Stimulated activated CD4-positive, alpha-beta T cell treated with anti-CD3 and anti-CD28 coated beads, Interleukin-2, amount 100 ng/mL, for 48 hours (primary cell): ENCODE measurements around the gene TBCA.

Source experiments
- DNase-seq, 2 donors: peaks; one replicate each; pipeline ENCODE4 v3.0.0-alpha.2; 2020

TBCA gene, protein sequence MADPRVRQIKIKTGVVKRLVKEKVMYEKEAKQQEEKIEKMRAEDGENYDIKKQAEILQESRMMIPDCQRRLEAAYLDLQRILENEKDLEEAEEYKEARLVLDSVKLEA

DNA sequence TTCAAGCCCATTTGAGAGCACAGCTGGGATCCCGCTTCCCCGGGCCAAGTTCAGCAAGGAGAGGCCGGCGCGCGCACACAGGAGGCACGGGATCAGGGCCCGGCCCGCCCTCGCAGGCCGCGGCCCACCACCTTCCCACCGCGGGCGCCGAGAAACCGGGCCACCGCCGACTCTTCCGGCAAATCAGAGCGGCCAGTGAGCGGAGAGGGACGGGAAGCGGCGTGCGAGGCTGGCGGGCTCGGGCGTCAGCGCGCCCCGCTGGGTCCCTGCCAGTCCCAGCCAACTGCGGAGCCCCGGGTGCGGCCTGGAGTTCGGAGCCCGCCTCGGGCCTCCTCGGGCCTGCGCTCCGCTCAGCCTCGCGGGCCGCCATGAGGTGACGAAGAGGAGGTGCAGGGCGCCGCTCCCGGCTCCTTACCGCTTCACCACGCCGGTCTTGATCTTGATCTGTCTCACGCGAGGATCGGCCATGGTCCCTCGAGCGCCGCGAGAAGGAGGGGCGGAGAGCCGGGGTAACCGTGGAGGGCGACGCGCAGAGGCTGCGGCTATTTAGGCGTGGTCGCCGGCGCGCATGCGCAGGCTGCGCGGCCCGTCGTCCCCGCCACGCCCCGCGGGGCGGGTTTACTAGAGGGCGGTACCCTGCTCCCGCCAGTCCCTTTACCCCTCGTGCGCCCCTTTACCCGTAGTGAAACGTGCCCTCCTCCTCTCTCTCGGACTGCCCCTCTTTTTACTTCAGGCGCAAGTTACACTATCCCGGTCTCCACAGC is at the start of gene TBCA:
TSS of gene TBCA (minus strand) at position 550 of the 764 bp plus-strand sequence. CDS start at position 468, 82 bp downstream.
- DNase-seq, result peak; percentile 83 to 89

DNA sequence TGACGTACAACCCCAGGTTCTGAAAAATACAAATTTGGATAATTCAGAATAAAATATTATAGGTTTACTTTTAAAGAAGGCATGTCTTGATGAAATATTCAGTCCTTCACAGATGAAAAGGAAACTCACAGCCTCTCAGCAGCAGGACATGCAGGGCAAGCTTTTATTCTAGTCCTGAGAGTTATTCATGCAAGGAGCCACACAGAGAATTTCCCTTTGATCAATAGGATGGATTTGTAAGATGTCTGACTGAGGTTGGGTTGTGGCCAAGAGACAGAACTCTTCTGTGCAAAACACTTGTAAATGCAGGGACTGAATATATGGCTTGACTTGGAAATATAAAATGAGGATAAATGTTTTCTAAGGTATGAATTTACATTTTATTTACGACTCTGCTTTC is 48.8 kb upstream of the TBCA start:
- no peak for DNase-seq

DNA sequence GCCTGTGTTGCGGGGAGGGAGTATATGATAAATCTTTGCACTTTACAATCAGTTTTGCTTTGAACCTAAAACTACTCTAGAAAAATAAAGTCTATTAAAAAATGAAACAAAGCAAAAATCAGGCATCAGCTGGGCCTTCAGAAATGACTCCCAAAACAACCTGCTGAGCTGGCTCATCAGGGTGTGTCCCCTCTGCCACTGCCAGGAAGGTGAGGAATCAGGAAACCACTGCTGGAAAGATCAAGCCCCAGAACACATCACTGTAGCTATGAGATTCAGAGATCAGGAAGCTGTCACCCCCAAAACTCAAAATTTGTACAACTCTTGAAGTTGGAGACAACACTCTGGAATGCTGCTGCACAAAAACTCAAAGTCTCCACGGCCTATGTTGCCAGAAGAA is 40.5 kb upstream of the TBCA start:
- no peak for DNase-seq

DNA sequence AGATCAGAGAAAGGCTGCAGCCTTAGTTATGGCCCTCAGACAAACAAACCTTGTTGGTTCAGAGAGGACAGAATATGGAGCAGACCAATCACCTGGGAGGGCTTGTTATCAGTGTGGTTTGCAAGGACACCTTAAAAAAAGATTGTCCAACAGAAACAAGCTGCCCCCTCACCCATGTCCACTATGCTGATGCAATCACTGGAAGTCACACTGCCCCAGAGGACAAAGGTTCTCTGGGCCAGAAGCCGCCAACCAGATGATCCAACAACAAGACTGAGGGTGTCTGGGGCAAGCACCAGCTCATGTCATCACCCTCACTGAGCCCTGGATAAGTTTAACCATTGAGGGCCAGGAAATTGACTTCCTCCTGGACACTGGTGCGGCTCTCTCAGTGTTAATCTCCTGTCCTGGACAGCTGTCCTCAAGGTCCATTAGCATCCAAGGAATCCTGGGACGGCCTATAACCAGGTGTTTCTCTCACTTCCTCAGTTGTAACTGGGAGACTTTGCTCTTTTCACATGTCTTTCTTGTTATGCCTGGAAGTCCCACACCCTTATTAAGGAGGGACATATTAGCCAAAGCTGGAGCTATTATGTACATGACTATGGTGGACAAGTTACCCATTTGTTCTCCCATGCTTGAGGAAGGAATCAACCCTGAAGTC is 36.9 kb upstream of the TBCA start:
- DNase-seq, result no peak

DNA sequence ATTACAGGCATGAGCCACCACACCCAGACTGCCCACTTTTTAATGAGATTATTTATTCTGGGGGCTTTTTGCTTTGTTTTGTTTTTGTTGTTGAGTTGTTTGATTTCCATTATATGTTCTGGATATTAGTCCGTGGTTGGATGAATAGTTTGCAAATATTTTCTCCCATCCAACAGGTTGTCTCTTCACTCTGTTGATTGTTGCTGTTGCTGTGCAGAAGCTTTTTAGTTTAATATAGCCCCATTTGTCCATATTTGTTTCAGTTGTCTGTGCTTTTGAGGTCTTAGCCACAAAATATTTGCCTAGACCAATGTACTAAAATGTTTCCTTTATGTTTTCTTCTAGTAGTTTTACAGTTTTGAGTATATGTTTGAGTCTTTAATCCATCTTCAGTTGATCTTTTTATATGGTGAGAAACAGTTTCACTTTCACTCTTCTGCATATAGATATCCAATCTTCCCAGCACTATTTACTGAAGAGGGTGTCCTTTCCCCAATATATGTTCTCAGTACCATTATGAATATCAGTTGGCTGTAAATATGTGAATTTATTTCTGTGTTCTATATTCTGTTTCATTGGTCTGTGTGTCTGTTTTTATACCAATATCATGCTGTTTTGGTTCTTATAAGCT is 30.2 kb upstream of the TBCA start:
- DNase-seq, result no peak

DNA sequence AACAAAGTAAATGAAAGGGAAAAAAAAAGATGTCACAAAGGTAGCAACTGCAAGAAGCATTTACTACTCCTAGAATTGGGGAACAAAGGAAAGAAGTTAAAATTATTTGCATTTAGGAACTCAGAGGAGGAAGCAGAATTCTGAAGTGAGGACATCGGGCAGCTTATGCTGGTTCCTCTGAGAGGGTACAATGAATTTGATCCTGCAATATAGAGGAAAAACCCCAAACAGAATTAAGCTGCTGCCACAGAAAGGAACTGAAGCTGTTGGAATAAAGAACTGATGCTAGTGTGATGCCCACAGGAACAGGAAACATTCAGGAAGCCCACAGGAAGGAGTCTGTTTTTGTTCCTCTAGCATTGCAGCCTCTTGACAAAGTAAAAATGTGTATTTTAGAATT is 22.3 kb upstream of the TBCA start:
- no peak for DNase-seq

DNA sequence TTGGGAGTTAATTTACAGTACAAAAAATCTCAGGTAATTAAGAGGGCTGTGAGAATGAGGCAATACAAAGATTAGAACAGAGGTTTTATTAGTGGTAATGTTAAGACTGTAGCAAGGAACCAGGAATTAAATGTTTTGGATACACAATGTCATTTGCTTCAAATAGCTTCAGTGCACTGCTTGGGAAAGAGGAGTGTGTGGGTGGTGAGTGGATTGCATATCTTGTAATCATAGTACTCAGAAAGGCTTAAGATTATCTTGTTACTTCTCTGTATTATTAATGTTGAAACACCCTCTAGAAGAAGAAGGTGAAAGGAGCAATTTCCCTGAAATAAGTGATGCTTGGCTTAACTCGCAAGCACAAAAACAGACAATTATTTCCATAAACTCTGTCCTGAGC is 21.0 kb upstream of the TBCA start:
- DNase-seq, result no peak

DNA sequence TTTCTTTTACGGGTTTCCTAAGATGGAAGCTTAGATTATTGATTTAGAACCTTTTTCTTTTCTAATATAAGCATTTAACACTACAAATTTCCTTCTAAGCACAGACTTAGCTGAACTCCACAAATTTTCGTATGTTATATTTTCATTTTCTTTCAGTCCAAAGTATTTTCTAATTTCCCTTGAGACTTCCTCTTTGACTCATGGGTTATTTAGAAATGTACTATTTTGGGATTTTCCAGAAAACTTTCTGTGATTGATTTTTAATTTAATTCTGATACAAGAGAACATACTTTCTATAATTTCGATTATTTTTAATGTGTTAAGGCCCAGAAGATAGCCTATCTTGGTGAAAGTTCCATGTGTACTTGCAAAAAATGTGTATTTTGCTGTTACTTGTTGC is 19.7 kb upstream of the TBCA start:
- DNase-seq, result no peak

DNA sequence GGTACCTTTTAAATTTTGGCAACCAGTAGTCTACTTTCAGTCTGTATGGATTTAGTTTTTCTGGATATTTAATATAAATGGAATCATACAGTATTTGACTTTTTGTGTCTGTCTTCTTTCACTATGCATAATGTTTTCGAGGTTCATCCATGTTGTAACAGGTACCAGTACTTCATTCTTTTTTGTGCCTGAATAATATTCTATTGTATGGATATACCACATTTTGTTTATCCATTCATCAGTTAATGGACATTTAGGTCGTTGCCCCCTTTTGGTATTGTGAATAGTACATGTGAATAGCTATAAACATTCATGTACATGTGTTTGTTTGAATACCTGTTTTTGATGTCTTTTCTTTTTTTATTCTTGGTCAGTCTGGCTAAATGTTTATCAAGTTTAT is 19.1 kb upstream of the TBCA start:
- no peak for DNase-seq

DNA sequence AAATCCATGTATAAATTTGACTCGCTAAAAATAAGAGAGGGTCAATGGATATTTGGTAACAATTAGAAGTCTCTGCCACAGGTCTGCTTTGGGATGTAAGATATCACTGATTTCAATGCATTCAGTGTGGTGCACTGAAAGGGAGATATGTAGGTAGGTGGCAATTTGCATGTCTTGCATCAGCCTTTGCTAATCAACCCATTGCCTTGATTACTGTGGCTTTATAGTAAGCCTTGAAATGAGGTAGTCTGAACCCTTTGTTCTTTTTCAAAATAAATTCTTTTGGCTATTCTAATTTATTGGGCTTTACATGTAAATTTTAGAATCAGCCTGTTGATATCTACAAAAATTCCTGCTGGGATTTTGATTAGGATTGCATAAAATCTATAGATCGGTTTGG is 15.8 kb upstream of the TBCA start:
- no peak for DNase-seq

DNA sequence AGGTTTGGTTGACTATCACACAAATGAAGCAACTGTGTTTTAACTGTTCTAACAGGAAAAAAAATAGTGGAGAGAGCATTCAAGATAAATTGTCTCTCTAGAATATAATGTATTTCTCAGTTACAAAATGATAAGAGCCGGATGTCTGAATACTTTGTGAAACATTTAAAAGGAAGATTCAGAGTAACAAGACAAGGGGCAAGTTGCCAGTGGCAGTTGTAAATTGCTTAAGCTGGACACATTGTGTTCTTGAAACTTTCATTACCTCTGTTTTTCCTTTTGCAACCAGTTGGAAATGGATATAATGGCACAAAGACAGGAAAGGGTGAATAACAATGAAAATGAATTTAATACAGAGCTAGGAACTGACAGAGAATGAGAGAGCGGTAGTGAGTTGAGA is 15.2 kb upstream of the TBCA start:
- DNase-seq, result no peak

DNA sequence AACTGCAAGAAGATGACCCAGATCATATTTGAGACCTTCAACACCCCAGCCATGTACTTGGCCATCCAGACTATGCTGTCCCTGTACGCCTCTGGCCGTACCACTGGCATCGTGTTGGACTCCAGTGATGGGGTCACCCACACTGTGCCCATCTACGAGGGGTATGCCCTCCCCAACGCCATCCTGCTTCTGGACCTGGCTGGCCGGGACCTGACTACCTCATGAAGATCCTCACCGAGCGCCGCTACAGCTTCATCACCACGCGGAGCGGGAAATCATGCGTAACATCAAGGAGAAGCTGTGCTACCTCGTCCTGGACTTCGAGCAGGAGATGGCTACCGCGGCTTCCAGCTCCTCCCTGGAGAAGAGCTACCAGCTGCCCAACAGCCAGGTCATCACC is 9.1 kb upstream of the TBCA start:
- no peak for DNase-seq

DNA sequence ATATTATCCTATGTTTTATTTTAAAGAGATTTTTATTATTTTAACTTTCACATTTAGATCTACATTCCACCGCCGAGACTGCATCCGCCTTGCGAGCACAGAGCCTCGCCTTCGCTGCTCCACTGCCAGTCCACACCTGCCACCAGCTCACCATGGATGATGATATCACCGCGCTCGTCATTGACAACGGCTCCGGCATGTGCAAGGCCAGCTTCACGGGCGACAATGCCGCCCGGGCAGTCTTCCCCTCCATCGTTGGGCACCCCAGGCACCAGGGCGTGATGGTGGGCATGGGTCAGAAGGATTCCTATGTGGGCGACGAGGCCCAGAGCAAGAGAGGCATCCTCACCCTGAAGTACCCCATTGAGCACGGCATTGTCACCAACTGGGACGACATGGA is 8.6 kb upstream of the TBCA start:
- no peak for DNase-seq

DNA sequence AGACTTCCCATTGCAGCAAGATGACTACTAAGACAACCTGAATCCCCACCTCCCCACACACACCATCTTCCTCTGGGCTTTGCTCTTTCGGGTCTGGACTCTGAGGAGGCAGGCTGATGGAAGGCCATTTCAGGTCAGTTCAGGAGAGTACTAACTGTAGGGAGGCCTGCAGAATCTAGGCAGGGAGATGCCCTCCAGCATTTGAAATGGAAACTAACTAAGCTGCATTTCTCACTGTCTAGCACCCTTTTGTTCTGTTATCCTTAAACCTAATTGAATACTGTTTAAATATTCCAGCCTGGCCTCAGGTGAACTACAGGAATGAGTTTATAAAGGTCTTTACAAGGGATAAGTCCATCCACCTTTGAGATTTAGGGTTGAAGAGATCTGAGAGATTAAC is 4.9 kb upstream of the TBCA start:
- DNase-seq, result no peak

DNA sequence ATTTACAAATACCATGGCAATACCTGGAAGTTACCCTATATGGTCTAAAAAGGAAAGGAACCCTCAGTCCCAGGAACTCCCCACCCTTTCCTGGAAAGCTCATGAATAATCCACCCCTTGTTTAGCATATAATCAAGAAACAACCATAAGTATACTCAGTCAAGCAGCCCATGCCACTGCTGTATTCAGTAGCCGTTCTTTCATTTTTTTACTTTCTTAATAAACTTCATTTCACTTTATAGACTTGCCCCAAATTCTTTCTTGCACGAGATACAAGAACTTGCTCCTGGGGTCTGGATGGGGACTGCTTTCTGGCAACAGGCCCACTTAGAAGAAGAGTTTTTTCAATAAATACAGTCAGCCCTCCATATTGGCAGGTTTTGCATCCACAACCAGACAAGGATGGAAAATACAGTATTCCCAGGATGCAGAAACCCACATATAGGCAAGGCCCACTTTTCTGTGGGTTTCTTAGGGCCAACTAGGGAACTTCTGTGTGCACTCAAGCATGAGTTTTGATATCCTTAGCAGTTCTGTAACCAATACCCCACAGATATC is 2.8 kb upstream of the TBCA start:
- no peak for DNase-seq

DNA sequence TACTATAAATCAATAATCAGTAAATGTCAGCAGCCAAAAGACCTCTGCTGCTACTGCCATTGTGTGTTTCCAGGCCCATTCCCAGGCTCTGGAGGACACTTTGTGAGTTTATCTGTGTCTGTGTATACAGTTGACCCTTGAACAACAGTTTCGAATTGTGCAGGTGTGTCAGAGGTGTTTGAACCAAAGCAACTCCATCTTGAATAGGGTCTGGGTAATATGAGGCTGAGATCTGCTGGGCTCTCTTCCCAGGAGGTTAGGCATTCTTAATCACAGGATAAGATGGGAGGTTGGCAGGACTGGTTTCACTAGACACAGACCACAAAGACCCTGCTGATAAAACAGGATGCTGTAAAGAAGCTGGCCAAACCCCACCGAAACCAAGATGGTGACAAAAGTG is 2.3 kb upstream of the TBCA start:
- DNase-seq, result no peak

DNA sequence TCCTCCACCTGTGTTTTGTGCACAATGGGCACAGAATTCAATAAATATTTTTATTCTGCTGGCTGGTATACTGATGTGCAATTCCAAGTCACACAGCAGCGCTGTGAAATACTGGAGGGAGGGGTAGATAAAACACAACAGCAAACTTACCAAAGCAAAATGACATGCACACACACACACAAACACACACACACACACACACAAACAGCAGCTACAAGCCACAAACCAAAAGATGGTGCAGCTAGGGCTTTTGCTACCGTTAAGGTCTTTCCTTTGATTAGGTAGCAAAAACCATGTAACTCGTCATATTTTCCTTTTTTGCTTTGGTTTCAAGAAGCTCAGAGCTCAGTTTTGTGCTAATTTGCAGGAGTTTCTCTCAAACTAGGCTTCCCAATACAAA is 1.8 kb upstream of the TBCA start:
- no peak for DNase-seq

DNA sequence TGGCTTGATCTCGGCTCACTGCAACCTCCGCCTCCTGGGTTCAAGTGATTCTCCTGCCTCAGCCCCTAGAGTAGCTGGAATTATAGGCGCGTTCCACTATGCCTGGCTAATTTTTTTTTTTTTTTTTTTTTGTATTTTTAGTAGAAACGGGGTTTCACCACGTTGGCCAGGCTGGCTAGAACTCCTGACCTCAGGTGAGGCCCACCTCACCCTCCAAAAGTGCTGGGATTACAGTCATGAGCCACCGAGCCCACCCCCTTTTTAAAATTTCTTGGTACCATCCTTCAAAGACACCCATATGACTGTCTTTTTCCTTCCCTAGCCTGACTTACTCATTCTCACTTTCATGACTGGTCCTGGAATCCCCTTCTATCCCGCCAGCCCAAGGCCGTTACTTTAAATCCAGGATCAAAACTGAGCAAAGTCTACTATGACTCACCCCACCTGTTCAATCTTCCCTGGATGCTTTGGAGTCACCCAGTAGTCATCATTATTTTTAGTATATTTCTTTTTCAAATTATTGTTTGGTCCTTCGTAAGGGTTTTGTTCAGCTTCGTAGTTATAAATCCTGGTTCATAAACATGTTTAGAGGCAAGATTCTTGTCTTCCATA is 1.2 kb upstream of the TBCA start:
- no peak for DNase-seq

DNA sequence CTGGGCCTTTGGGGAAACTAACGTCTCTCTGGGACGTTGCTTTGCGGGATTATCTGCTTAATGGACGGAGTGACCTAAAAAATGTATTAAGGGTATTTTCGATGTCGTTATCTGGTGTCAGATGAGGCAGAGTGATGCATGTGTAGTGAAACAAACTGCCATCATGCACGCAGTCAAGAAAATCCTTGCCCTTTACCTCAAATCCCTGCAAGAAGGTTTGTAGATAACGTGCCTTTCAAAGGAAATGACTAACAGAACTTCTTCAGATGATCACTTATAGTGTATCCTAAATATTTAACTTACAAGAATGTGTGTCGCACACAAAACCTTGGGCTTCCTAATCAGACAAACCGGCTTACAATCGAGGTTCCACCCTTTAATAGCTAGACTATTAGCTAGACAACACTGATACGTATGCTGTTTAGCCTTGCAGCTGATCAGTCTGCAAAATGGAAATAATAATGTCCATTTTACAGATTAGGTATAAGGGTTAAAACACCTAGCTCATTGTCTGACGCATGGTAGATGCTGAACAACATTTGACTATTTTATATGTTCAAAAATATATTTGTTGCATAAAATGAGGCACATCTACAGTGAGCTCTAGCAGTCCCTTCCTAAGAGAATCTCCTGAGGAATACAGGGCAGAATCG is 541 bp upstream of the TBCA start:
- no peak for DNase-seq

DNA sequence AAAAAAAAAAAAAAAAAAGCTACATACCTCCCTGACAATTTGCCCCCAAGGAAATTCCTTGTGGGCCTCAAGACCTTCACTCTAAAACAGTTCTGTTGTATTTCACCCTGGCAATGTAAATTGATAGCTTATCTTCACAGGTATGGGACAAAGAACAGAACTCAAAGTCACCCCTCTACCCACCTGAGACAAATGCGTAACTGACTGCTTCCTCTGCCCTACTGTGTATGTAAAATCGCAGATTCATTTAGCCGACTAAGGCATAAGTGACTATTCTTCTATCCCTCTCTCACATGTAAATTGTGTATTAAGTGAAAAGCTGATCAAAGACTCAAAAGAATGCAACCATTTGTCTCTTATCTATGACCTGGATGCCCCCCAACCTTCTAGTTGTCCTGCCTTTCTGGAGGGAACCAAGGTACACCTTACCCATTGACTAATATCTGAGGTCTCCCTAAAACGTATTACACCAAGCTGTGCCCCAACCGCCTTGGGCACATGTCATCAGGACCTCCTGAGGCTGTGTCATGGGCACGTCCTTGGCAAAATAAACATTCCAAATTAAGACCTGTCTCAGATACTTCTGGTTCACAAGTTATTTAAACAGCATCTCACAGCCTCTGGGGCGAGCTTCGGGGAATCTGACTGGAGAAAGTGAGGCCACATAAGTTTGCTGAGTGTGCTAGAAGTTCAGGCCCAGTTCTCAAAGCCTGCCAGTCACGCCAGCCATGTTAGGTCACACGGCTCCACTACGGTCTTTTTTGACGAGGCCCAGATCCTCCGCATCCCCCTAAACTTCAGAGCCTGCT is 954 bp downstream of the TBCA start:
- DNase-seq, result no peak

DNA sequence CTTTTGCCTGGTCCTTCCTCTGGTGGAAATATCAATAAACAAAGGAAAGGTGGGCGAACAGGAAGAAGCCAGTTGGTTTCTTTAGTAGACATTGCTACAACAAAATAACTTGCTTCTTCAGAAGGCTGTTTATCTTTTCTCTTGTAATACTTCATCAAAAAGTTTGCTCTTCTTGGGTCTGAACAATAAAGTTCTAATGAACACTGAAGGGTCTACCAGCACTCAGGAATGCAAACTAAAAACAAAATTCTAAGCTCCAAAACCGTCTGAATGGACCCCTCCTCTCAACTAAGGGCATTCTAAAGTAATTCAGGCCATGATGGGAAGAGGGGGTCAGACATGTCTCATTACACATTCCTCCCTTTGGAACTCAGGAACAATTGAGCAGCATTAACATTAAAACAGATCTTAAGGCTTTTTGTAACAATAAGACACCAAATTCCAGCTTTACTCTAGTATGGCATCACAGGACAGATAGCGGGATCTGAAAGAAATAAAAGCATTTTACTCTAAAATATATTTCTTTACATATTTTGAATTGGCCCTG is 2.3 kb downstream of the TBCA start:
- DNase-seq, result no peak

DNA sequence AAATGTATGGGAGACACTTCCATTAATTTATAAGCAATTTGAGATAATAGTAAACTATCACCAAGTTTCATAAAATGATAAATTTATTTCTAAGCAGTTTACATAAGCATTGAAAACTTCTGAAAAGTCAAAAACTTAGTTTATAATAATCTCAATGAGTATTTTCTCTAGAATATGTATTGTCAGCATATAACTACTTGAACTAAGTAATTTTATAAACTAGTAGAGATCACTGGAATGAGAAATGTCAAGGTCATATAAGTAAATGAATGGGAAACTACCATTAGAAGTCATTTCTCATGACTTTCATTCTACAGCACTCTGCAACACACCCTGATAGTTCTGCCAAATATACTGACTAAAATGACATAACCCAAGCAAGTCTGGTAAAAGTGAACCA is 3.4 kb downstream of the TBCA start:
- DNase-seq, result no peak
